NCI-H128 (cell line): Measurements from ENCODE around the gene VEGFC.

Experiments
- DNase-seq: peaks from one replicate; lab custom pipeline; 2025; ENCODE audit not compliant: unreplicated experiment; lab: John Stamatoyannopoulos, UW

Gene VEGFC

DNA sequence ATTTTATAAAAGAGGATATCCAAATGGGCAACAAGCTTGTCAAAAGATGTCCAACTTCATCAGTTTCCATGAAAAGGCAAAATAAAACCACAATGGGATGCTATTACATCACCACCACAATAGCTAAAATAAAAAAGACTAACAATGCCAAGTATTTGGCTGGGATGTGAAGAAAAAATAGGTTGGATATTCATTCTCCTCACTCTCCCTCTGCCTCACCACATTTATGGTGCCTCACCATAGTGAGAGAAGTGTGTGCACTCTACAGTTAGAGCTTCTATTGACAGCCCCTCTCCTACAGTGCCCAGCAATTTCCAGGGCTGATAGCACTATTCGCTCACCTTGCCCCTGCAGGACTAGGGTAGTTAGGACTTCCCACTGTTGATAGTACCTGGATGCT, 25.5 kb downstream of the VEGFC start:
- no peak for DNase-seq

DNA sequence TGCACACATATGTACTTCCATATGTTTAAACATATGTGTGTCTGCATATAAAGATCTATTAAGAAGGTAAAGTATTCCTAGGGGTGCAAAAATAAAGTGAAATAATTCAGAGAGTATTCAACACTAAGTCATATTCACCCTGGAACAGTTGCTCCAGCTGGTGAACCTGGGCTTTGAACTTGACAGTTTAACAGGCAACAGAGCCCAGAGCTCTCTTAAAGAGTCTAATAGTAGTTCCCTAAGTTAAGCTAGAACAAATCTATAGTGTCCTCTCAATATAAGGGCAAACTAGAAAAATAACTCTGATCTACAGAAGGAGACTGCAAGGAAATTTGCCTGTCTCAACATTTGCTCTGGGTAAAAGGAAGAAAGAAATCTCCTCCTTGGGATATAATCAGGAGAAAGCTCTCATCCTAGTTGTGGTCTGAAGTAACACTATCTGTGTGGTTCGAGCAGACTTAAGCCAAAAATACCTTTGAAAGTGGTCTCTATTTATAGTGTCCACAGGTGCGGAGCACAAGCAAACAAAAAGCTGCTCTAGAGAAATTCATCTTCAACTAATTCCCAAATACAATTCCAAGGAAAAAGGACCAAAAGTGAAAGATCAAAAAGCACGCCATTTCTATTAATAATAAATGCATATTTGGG, 29.9 kb downstream of the VEGFC start:
- DNase-seq, result no peak

DNA sequence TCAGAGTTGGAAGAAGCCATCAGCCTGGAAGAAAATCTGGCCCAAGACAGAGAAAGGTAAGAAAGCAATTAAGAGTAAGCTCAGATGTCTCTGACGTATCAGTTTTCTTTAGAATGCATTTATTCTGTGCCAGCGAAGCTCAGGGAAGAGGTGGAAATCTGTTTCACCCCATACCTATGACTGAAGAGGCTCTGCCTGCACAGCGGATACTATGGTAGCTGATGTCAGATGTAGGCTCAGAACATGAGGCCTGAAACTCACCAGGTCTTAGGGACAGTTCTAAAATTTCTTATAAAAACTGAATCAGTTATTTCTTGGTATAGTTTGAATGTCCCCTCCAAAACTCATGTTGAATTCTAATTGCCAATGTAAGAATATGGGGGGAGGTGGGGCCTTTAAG, 30.9 kb downstream of the VEGFC start:
- no peak for DNase-seq

DNA sequence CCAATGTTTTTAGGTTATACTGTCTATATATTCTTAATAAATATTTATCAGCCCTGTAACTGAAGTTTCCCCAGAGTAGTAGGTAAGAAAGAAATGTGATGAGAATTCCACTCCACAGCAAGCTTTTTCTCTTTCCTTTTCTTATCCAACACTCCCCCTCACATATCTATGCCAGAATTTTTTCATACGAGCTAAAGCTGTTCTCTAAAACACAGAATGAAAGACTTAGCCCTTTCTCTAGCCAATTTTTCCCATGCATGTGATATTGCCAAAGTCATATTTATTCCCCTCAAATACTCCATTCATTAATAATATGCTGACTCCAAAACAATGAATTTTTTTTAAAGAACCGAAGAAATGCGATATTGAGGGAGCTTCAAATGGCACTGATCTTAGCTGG, 32.3 kb downstream of the VEGFC start:
- DNase-seq, result no peak

DNA sequence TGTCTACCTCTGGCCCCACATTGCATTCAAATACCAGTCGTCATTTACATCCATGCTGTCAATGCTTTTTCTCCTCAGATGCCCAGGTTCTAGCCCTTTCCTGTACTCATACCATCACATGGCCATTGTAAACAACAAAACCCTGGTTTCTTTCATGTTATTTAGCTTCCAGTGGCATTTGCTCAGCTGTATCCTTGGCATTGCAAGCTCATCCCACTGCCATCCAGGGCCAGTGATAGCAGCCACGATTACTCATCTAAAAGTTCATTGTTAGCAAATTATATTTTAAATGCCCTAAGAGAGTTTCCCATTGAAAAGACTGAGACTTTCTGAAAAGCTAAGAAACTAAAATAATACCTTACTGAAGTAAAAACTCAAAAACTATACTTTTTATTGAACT, 34.0 kb downstream of the VEGFC start:
- no peak for DNase-seq

DNA sequence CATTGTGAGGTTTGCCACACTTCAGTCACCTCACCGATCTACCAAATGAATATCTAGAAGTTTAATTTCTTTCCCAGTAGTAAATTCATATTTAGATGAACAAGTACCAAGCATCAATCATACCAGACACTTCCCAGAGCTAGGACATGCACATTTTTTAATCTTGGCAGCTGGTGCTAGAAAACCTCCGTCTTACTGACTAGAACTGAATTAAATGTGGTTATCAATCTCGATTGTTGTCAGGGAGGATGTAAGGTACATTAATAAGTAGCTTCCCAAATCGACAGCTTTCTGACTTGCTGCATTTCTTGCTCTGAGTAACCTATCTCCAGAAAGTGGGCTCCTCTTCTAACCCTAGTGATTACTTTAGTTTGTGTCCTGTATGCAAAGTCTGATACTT, 34.4 kb downstream of the VEGFC start:
- no peak for DNase-seq

DNA sequence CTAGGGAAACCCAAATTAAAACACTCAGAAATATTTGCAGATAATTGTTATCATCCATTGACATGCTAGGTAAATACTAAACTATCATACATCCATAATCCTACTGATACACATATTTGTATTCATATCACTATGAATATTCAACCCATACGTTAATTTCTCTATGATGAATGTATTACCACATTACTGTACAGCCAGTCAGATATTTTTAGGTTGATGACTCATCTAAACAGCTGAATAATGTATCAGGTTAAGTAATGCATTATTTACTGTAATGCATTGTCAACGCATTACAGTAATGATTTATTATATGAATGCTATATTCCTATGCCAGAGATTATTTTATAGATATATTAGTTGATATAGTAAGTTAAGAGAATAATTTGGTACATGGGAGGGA, 37.1 kb downstream of the VEGFC start:
- DNase-seq, result no peak

DNA sequence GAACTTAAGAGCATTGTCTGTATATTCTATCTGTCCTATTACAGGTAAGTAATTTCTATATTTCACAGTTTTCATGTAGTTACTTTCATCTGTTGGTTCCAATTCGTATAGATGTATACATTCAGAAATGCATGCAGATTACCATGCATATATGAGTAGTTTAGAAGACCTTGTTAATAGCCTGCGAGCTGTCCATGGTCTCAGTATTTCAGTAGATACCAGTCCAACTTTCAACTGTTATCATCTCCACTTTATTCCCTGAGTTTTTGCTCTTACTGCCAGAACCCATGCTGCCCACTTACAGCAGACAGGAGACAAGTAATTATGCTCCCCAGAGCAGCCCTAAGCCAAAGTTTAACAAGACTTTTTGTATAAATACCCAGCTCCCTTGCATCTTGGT, 37.7 kb downstream of the VEGFC start:
- no peak for DNase-seq

DNA sequence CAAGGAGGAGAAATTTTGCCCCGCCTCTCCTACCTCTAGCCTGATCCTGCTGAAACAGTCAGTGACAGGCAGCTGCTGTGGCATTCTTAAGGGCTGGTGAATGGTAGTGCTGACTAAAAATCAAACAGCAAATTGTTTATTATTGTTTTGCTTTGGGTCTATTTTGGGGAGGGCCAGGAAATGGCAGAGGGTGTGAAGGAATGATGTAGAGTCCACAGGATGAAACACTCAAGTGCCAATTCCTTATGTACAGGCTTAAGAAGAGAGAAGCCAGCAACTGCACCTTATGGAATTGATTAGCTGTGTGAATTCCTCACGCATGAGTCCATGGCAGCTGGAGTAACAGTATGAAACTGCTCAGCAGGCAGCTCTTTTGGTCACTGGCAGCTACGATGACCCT, 39.7 kb downstream of the VEGFC start:
- no peak for DNase-seq

DNA sequence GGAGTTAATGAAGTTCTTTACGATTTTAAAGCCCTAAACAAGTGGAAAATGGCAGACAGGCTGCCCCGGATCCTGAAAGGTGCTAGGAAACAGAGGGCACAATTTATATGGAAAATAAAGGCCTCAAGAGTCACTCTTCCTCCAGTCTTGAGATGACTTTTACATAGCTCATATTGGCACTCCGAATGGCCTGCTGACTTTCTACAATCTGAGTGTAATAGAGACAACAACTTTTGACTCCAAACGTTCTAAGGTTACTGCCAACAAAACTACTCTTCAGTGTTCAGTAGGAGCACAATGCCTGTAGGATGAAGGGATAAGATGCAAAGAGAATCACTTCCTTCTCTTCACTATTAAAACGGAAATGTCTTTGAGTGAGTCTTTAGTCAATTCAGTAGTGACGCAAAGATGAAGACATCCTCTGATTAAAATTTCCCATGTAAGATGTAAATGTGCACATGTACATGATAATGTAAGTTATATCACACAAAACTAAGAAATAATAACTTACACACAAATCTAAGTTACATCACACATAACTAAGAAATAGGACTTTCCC, 40.5 kb downstream of the VEGFC start:
- DNase-seq, result no peak

DNA sequence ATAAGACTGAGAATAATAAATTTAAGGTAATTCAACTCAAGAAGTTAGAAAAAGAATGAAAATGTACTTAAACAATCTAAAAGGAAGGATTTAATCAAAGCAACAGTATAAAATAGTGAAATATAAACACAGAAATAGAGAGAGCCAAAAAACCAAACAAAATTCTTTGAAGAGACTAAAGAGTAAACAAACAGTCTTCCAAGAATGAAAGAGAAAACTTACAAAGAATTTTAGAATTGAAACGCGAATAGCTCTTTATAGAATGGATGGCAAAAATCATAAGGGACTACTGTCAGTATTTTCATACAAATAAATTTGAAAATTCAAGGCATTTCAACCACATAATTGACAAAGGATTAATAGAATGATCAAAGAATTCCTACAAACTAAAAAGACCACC, 41.7 kb downstream of the VEGFC start:
- no peak for DNase-seq

DNA sequence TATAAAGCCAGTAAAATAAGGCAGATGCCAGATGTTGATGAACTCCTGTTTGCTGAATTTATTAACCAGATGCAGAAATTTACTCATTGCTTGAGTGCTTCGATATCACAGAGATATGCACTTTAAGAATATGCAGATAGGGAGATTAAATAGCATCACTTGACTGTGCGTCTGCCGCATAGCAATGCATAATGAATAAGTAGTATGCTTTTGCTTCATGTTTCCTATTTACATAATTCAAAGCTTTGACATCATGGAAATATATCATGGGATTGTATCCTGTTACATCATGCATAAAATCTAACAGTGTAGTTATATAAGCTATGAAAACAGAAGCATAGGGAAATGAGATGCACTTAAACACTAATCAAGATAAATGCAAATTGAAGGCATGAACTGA, 45.9 kb downstream of the VEGFC start:
- DNase-seq, result no peak

DNA sequence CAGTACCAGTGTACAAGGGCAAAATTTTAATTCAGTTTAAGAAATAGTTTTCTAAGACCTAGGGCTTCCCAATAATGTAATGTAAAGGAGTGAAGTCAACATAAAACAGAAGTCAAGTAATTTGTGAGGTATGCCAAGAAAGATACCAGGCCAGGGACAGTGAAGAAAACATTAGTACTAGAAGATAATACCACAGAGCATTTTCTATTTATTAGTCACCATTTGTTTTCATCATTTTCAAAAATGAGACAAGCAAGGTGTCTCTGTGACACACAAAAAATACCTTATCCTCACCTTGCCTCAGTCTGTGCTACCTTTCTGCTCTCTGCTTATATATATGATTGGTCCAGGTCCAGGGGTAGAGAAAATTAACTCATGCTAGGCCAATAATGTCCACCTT, 46.8 kb downstream of the VEGFC start:
- no peak for DNase-seq

DNA sequence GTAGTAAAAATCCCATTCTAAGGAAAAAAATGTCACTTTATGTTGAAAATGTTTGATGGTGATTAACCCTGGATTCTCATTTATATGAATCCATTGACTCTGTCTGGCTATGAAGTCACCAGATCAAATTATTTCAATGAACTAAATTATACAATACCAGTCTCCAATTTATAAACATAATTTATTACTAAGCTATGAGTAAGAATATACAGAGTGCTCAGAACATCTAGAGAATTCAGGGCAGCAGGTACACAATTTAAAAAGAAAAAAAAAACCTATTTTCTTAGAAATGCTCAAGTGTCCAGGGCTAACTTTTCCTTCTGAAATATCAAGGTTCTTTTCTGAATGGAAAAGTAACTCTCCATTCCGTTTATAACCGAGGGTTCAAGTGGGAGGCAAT, 48.6 kb downstream of the VEGFC start:
- DNase-seq, result no peak

DNA sequence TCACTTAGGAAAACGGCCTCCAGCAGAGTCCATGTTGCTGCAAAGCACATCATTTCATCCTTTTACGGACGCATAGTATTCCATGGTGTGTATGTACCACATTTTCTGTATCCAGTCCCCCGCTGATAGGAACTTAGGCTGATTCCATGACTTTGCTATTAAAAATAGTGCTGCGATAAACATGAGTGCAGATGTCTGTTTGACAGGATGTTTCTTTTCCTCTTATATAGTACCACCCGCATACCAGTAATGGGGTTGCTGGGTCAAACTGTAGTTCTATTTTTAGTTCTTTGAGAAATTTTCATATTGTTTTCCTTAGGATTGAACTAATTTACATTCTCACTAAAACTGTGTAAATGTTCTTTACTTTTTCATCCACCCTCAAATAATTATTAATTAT, 50.5 kb downstream of the VEGFC start:
- no peak for DNase-seq

DNA sequence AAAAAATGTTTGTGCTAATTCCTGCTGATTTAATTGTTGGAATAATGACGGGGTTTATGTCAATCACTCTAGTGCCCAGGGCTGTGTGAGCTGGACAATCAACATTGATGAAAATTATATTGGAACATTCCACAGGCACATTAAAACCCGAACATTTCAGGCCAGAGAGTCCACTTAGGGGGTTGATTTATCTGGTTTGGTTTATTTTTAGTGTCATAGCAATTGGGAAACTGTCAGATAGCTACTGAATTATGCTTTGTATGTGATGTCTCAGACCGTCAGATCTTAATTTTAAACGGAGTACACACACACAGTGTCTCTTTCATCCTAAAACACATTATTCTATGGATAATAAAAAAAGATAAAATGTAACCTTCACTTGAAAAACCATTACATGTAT, 51.5 kb downstream of the VEGFC start:
- DNase-seq, result no peak

DNA sequence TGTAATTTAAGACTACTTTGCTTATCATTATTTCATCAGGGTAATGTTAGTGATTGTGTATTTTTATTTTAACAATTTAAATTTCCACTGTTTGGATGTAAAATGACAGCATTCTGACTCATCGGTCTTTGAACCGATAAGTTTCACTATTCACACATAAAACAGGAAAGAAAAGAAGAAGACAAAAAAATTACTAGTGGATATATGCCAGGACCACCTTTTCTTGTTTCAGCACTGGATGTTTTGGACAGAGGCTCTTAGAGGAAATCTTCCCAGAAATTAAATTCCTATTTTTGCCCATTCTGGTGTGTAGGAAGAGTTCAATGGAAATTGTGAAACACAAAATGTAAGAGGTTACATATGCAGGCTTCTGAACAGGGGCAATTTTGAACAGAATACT, 57.4 kb downstream of the VEGFC start:
- DNase-seq, result no peak

DNA sequence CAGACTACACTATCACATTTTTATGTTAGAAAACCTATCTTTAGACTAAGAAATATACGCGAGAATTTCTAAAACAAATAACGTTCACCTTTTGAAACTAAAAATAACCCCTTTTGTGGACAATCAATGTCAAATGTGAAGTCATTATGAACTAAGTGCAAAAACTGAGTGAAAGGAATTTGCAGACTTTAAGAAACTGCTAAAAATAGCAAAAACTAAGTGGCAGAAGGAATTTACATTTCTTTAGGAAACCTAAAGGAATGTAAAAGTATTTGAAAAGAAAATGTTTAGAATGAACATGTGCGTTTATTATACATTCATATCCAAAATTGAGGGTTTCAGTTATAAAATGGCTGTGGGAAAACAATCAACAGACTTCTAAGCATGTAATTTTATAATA, 58.3 kb downstream of the VEGFC start:
- DNase-seq, result no peak

DNA sequence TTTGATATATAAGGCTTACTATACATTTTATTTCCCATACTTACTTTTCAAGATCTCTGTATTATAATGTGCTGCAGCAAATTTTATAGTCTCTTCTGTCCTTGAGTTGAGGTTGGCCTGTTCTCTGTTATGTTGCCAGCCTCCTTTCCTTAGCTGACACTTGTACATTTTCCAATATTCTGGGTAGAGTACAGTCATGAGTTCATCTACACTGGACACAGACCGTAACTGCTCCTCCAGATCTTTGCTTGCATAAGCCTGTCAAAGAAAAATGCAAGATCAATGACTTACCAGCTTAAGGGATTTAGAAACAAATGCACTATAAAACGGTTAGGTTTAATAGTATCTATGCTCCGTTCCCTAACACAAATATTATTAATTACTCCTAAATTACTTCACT, 63.2 kb downstream of the VEGFC start:
- no peak for DNase-seq

DNA sequence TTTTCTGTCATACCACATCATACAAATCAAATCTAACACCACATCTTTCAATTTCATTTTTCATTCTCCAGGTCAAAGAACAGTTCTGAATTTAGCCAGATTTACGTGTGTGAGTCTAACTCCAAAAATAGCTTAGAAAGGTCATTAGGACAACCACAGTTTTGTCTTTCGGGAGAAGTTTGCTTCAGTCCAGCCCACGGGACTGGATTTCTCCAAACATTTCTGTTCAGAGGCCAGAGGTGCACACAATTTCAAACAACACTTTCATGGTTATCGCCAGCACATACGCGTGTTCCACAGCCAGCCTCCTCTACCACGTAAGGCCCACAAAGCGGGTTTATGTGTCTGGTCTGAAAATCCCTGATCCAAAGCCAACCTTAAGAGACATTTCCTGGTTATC, 65.9 kb downstream of the VEGFC start:
- DNase-seq, result no peak

DNA sequence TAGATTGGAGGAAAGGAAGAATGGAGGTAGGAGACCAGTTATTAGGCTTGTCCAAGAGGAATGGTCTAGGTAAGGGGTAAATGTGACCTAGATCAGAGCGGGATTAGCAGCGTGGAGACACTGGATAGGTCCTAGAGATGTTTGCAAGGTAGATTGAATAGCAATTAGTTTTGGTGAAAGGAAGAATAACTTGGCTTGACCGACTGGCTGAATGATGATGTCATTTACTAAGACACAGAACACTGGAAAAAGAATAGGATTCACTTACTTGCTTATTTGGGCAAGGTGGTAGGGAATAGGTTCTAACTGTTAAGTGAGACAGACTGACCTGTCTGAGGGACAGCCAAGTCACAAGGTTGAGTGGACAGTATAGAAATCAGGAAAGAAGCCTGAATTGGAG, 71.3 kb downstream of the VEGFC start:
- DNase-seq, result no peak

DNA sequence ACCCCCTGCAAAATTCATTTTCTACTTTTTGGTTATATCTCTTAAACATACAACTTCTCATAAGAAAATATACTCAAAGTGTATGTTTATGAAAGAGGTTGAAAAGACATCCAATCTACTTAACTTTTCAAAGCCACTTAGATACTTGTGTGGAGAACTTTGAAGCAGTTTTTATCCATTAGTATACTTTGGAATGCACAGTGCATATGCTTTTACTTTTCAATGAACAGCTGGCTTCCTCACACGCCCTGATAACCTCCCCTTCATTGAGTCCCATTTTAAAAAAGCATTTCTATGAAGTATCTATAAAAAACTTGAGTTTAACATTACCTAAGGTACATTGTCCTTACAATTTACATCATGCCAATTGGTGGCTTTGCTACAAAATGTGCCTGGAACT, 73.8 kb downstream of the VEGFC start:
- no peak for DNase-seq

DNA sequence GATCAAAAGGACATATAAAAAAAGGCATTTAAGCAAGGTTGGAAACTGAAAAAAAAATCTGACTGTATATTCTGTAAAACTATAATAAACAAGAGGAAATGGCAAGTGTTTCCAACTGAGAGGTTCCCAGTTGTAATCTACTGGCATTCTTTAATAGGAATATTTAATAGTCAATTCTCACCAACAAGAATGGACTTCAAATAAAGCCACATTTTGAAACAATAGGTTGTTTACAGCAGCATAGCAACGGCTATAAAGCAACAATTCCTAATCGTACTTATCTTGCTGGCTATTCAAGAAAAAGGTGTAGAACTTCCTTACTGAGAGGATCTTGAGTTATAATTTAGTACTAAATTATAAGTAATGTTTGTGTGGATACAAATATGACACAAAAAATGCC, 75.5 kb downstream of the VEGFC start:
- no peak for DNase-seq

DNA sequence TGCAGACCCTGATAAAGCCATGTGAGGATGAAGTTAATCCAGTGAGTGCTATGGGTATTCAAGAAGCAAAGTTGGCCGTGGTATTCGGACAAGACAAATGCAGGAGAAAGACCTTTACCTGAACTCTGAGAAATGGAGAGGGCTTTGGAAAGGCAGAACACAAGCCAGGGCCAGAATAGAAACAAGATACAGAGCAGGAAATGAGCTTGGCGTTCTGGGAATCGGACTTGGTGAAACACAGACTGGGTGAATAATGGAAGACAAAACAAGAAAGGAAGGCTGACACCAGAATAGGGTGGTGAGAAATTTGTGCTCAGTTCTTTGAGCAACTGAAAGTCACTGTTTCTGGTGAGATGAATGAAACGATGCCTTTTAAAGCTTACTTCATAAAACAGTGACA, 83.3 kb downstream of the VEGFC start:
- no peak for DNase-seq
